Measurements from ENCODE around the gene DLG5.

DLG5 gene

DNA sequence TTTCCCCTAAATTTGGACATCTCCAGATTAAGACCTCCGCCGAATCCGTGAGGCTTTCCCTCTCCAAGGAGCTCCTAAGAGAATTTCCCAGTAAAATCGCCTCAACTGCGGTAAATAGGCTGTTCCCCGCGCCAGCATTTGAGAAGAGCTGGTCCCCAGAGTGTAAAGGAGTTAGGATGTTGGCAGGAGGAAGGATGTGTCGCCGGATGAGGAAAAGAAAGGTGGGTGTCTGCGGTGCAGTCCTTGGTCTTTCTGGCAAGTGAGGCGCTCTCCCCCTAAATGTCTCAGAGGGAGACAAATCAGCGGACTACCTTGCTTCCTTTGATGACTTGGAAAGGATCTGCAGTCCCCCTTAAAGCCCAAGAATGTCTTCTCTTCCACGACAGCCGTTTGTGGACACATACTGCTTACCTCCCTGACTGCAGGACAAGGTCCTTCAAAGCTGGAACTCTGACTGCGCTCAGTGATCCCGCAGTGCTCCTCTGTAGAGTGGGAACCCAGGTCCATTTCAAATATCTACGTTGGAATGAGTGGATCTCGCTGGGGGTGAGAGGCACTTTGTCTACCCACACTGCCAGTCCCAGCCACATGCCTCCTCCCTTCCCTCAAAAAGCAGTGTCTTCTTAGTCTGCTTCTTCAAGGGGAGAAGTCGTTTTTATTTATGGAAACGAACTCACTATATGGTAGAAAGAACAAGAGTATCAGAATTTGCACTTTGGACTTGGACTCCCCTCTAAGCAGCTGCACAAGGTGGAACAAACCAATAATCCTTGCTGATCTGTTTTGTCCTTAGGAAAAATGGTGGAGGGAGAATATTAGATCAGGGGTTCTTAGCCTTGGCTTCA lies 1.1 kb upstream of the DLG5 start:
- Histone ChIP-seq H3K9me3 (ENCODE audit: control insufficient read depth, low read length) (no peaks in the 10 kb centered on the region), H3K4me1 (ENCODE audit: control insufficient read depth, insufficient read depth, low read length) (peaks cover 19% of the 10 kb centered on the region), H3K36me3 (ENCODE audit: control insufficient read depth, insufficient read depth, low read length) (no peaks in the 10 kb centered on the region), H3K27ac (ENCODE audit: insufficient read depth, low read depth, low read length, poor library complexity, severe bottlenecking) (no peak overlapping the region), H3K27me3 (ENCODE audit: control insufficient read depth, insufficient read depth, low read length, poor library complexity, severe bottlenecking) (peaks cover 16% of the 10 kb centered on the region), H3K4me3 (ENCODE audit: insufficient read depth, low read depth, low read length) (peak overlapping the region; percentile 80)
- WGBS, 2 experiments: 47 to 48% methylated on average over 20 of the region's 20 CpGs

DNA sequence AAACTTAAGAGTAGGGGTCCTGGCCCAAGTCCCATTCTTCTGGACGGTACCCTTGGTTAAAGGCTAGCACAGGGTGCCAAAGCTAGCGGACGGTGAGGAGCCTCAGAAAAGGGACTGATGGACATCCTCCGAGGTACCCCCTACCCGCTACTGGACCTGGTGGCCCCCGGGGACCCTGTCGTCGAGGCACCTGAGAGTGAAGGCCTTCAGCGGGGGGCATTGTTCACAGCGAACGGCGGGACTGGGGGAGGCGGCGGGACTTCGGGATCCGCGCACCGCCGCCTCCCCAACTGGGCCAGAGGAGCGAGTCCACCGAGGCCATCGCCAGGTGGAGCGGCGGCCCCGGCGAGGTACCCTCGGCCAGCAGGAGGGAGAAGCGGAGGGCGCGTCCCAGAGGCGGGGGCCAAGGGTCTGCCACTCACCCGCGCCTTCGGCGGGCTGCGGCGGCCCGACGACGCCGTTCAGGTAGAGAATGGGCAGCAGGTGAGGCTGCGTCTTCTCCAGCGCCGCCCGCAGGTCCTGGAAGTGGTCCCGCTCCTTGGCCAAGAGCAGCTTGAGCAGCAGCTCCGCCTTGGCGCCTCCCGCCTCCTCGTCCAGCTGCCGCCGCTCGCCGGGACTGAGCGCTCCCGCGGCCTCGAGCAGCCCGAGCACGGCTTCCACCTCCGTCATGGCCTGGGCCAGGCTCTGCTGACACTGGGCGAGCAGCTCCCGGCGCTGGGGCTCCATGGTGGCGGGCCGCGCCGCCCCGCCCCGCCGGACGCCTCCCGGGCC lies 575 bp downstream of the DLG5 start:
- no peaks in the 10 kb centered on the region for H3K36me3 ChIP-seq (ENCODE audit: control insufficient read depth, insufficient read depth, low read length)
- H3K4me3 ChIP-seq (ENCODE audit: insufficient read depth, low read depth, low read length): peak overlapping the region; percentile 80
- H3K27ac ChIP-seq (ENCODE audit: insufficient read depth, low read depth, low read length, poor library complexity, severe bottlenecking): no peak overlapping the region
- WGBS, 2 experiments: 2% methylated on average over 73 of the region's 73 CpGs
- peaks cover 16% of the 10 kb centered on the region for H3K27me3 ChIP-seq (ENCODE audit: control insufficient read depth, insufficient read depth, low read length, poor library complexity, severe bottlenecking)
- H3K4me1 ChIP-seq (ENCODE audit: control insufficient read depth, insufficient read depth, low read length): peaks cover 19% of the 10 kb centered on the region
- no peaks in the 10 kb centered on the region for H3K9me3 ChIP-seq (ENCODE audit: control insufficient read depth, low read length)

DNA sequence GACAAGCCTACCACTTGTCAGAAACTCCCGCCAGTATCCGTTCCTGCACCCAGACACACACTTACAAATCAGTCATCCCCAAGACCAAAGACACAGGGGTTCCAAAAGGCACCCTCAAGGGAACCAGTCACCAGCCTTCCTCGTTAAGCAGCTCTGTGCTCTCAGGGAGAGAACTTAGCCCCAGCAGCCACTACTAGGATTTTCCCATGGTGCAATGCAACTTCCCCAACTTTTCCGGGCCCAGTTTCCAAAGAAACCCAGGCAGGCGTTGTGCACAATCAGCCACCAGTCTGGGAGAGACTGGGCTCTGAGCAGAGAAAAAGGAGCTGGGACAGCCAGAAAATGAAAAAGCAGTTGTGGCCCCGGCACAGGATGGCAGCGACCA lies 1.2 kb downstream of the DLG5 start:
- Histone ChIP-seq H3K27me3 (ENCODE audit: control insufficient read depth, insufficient read depth, low read length, poor library complexity, severe bottlenecking) (peaks cover 16% of the 10 kb centered on the region), H3K9me3 (ENCODE audit: control insufficient read depth, low read length) (no peaks in the 10 kb centered on the region), H3K36me3 (ENCODE audit: control insufficient read depth, insufficient read depth, low read length) (no peaks in the 10 kb centered on the region), H3K4me3 (ENCODE audit: insufficient read depth, low read depth, low read length) (peak overlapping the region; percentile 80), H3K4me1 (ENCODE audit: control insufficient read depth, insufficient read depth, low read length) (peaks cover 19% of the 10 kb centered on the region), H3K27ac (ENCODE audit: insufficient read depth, low read depth, low read length, poor library complexity, severe bottlenecking) (no peak overlapping the region)
- WGBS, 2 experiments: 57 to 58% methylated on average over 7 of the region's 7 CpGs

DNA sequence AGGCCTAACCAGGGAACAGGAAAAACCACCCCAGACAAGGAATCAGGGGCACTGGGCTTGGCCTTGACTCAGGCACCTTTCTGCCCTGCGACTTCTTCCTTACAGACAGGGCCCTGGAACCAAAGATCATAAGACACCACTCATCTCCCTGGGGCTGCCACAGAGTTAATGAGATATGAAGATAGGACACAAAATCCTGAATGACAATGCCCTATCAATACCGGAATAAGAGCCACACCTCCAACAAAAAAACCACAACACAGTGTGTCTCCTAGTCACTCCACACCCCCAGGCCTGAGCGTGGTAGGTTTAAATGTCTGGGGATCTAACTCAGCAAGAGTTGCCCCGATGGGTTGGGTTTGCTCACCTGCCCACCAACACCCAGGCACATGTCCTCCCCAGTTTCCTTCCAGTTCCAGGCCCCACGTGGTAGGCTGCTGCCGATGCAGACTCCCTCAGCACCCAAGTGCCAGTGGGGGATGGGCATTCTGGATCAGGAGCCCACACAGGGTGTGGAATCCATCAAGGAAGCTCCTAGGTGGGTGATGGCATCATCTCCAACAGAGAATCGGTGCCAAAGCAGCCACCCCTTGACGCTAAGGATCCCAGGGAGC lies 3.9 kb downstream of the DLG5 start:
- no peak overlapping the region for H3K4me3 ChIP-seq (ENCODE audit: insufficient read depth, low read depth, low read length)
- H3K9me3 ChIP-seq (ENCODE audit: control insufficient read depth, low read length): no peaks in the 10 kb centered on the region
- H3K36me3 ChIP-seq (ENCODE audit: control insufficient read depth, insufficient read depth, low read length): no peaks in the 10 kb centered on the region
- peaks cover 7% of the 10 kb centered on the region for H3K27me3 ChIP-seq (ENCODE audit: control insufficient read depth, insufficient read depth, low read length, poor library complexity, severe bottlenecking)
- H3K4me1 ChIP-seq (ENCODE audit: control insufficient read depth, insufficient read depth, low read length): peaks cover 19% of the 10 kb centered on the region
- 92 to 94% methylated on average over 8 of the region's 8 CpGs for WGBS, 2 experiments
- no peak overlapping the region for H3K27ac ChIP-seq (ENCODE audit: insufficient read depth, low read depth, low read length, poor library complexity, severe bottlenecking)

DNA sequence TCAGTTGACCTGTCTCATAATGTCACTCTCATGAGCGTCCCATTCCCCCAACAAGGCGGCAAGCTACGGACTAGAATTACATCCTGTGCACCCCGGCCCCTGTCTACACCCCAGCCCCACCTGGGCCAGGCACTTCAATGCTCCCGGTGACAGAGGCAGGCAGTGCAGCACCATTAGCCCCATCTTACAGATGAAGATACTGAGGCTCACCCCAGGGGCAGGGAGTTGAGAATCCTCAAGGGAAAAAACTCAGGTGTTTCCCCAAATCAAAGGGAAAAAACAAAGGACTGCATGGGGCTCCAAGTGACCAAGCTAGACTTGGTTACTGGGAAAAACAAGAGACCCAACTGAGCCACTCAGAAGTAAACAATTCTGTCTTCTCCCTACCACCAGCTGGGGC lies 4.5 kb downstream of the DLG5 start:
- no peaks in the 10 kb centered on the region for H3K36me3 ChIP-seq (ENCODE audit: control insufficient read depth, insufficient read depth, low read length)
- 96 to 97% methylated on average over 5 of the region's 5 CpGs for WGBS, 2 experiments
- H3K27me3 ChIP-seq (ENCODE audit: control insufficient read depth, insufficient read depth, low read length, poor library complexity, severe bottlenecking): peaks cover under 1% of the 10 kb centered on the region
- H3K4me1 ChIP-seq (ENCODE audit: control insufficient read depth, insufficient read depth, low read length): peaks cover 15% of the 10 kb centered on the region
- H3K4me3 ChIP-seq (ENCODE audit: insufficient read depth, low read depth, low read length): no peak overlapping the region
- no peaks in the 10 kb centered on the region for H3K9me3 ChIP-seq (ENCODE audit: control insufficient read depth, low read length)
- no peak overlapping the region for H3K27ac ChIP-seq (ENCODE audit: insufficient read depth, low read depth, low read length, poor library complexity, severe bottlenecking)

GRCh38 chr10:77921395-77921794 lies 5.2 kb downstream of the DLG5 start:
- 92% methylated on average over 7 of the region's 7 CpGs for WGBS, 2 experiments

GRCh38 chr10:77920495-77920894 lies 6.1 kb downstream of the DLG5 start:
- Histone ChIP-seq H3K4me3 (ENCODE audit: insufficient read depth, low read depth, low read length) (no peak overlapping the region), H3K27ac (ENCODE audit: insufficient read depth, low read depth, low read length, poor library complexity, severe bottlenecking) (no peak overlapping the region), H3K27me3 (ENCODE audit: control insufficient read depth, insufficient read depth, low read length, poor library complexity, severe bottlenecking) (no peaks in the 10 kb centered on the region), H3K9me3 (ENCODE audit: control insufficient read depth, low read length) (no peaks in the 10 kb centered on the region), H3K4me1 (ENCODE audit: control insufficient read depth, insufficient read depth, low read length) (peaks cover 12% of the 10 kb centered on the region), H3K36me3 (ENCODE audit: control insufficient read depth, insufficient read depth, low read length) (no peaks in the 10 kb centered on the region)
- WGBS, 2 experiments: 93 to 94% methylated on average over 4 of the region's 4 CpGs

More at GRCh38 chr10:77921395-77921794, 5.2 kb downstream of the DLG5 start:
- H3K9me3 ChIP-seq (ENCODE audit: control insufficient read depth, low read length): no peaks in the 10 kb centered on the region
- no peaks in the 10 kb centered on the region for H3K36me3 ChIP-seq (ENCODE audit: control insufficient read depth, insufficient read depth, low read length)
- H3K27me3 ChIP-seq (ENCODE audit: control insufficient read depth, insufficient read depth, low read length, poor library complexity, severe bottlenecking): no peaks in the 10 kb centered on the region
- peaks cover 15% of the 10 kb centered on the region for H3K4me1 ChIP-seq (ENCODE audit: control insufficient read depth, insufficient read depth, low read length)
- no peak overlapping the region for H3K4me3 ChIP-seq (ENCODE audit: insufficient read depth, low read depth, low read length)
- H3K27ac ChIP-seq (ENCODE audit: insufficient read depth, low read depth, low read length, poor library complexity, severe bottlenecking): no peak overlapping the region

DNA sequence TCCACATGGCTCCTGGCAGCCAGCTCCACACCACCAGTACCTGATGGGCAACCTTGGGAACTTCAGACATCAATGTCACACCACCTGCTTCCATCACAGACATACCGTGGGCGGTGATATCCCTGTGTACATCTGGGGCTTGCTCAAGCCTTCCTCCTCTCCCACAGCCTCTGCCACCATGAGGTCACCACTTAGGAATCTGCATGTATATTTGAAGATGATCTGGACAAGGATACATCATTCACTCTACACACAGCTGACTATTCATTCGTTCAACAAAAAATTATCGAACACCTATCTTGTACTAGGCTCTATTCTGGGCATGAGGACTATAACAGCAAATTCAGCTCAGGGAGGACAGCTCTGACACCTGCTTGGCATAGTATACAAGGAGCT lies 6.8 kb downstream of the DLG5 start:
- Histone ChIP-seq H3K4me3 (ENCODE audit: insufficient read depth, low read depth, low read length) (no peak overlapping the region), H3K27me3 (ENCODE audit: control insufficient read depth, insufficient read depth, low read length, poor library complexity, severe bottlenecking) (no peaks in the 10 kb centered on the region), H3K4me1 (ENCODE audit: control insufficient read depth, insufficient read depth, low read length) (peaks cover 4% of the 10 kb centered on the region), H3K27ac (ENCODE audit: insufficient read depth, low read depth, low read length, poor library complexity, severe bottlenecking) (no peak overlapping the region), H3K36me3 (ENCODE audit: control insufficient read depth, insufficient read depth, low read length) (no peaks in the 10 kb centered on the region), H3K9me3 (ENCODE audit: control insufficient read depth, low read length) (no peaks in the 10 kb centered on the region)
- 91 to 93% methylated on average over 4 of the region's 4 CpGs for WGBS, 2 experiments

- no peak overlapping the region for H3K4me3 ChIP-seq (ENCODE audit: insufficient read depth, low read depth, low read length)
- no peaks in the 10 kb centered on the region for H3K36me3 ChIP-seq (ENCODE audit: control insufficient read depth, insufficient read depth, low read length)
Observed at GRCh38 chr10:77915319-77916105, 11.0 kb downstream of the DLG5 start.

More at GRCh38 chr10:77915319-77916105, 11.0 kb downstream of the DLG5 start:
- Histone ChIP-seq H3K27ac (ENCODE audit: insufficient read depth, low read depth, low read length, poor library complexity, severe bottlenecking) (no peak overlapping the region), H3K9me3 (ENCODE audit: control insufficient read depth, low read length) (no peaks in the 10 kb centered on the region), H3K27me3 (ENCODE audit: control insufficient read depth, insufficient read depth, low read length, poor library complexity, severe bottlenecking) (no peaks in the 10 kb centered on the region), H3K4me1 (ENCODE audit: control insufficient read depth, insufficient read depth, low read length) (no peaks in the 10 kb centered on the region)
- 92 to 96% methylated on average over 10 of the region's 10 CpGs for WGBS, 2 experiments
